Transverse colon (tissue), 3 donors: Measurements from ENCODE around the gene IGF1.

Experiments
- CTCF ChIP-seq, 5 experiments: fragments of 200-600 bp in 3 of 5; fragments of 450-650 bp in 2 of 5; sonication (generic) in 3 of 5; IDR thresholded peaks; 1 replicate in 2 of 5; 2 replicates in 3 of 5; pipeline ENCODE4 v1.5.1; 2016 to 2017; ENCODE audit warnings: antibody characterized with exemption in 5 of 5, inconsistent platforms in 3 of 5, mild to moderate bottlenecking in 2 of 5, moderate library complexity in 1 of 5
- EP300 ChIP-seq: sonication (generic); formaldehyde crosslinking; IDR thresholded peaks from one replicate; pipeline ENCODE4 v1.6.1; 2017; ENCODE audit warnings: antibody characterized with exemption, low read depth

GRCh38 chr12:102356690-102357089 lies 123.7 kb downstream of the IGF1 start:
- no peak for TF ChIP-seq CTCF (IDR thresholded peaks at IDR 0.05)
- no peak for TF ChIP-seq EP300
